Calu3 (cell line): ENCODE results near the gene SPX. TPM values are rescaled to one million over a fixed set of nuclear protein-coding genes. Genes with fewer than 3 reads are reported as not detected.

Source experiments
- BruUV-seq: library from RNA; stranded (reverse); fragments of 400-500 nt; replicated peaks from 2 replicates; lab custom pipeline; 2021; lab: Mats Ljungman, UMichigan
- CTCF ChIA-PET: fragments of 300-600 bp; sonication (Branson Sonifier 250); formaldehyde crosslinking; loops from one replicate; lab custom pipeline; 2022; ENCODE audit warnings: antibody characterized with exemption; lab: Charles Lee
- DNase-seq: peaks from one replicate; pipeline ENCODE4 v3.0.0; 2022
- H3K27ac Mint-ChIP-seq: one replicate; pipeline ENCODE4 v1.8.0; 2022; ENCODE audit warnings: mixed read lengths; ENCODE audit not compliant: unreplicated experiment
- H3K27me3 Mint-ChIP-seq: one replicate; pipeline ENCODE4 v1.8.0; 2022; ENCODE audit warnings: mixed read lengths; ENCODE audit not compliant: unreplicated experiment
- H3K36me3 Mint-ChIP-seq: one replicate; pipeline ENCODE4 v1.8.0; 2022; ENCODE audit warnings: mild to moderate bottlenecking, moderate library complexity, mixed read lengths; ENCODE audit not compliant: insufficient read depth, unreplicated experiment
- H3K4me1 Mint-ChIP-seq: one replicate; pipeline ENCODE4 v1.8.0; 2022; ENCODE audit warnings: mild to moderate bottlenecking, low read depth, mixed read lengths; ENCODE audit not compliant: unreplicated experiment
- H3K4me3 Mint-ChIP-seq: one replicate; pipeline ENCODE4 v1.8.0; 2022; ENCODE audit warnings: mild to moderate bottlenecking, low read depth, moderate library complexity, mixed read lengths; ENCODE audit not compliant: unreplicated experiment
- H3K9me3 Mint-ChIP-seq: one replicate; pipeline ENCODE4 v1.8.0; 2022; ENCODE audit warnings: low read depth, mixed read lengths; ENCODE audit not compliant: unreplicated experiment
- intact Hi-C: fragments of 100-400 bp; cut with micrococcal nuclease; formaldehyde crosslinking; loops from one replicate; pipeline ENCODE4 v1.10.0; 2022; ENCODE audit not compliant: unreplicated experiment
- total RNA-seq: library from RNA; stranded (reverse); gene quantifications from 2 replicates; pipeline ENCODE4 v1.2.3, GENCODE V29; 2022
- TF ChIP-seq, protein P1 (sequence below): fragments of 200-600 bp; IDR thresholded peaks from one replicate; pipeline ENCODE4 v1.8.0; 2022; ENCODE audit warnings: antibody characterized with exemption; ENCODE audit not compliant: unreplicated experiment

SPX gene
- total RNA-seq, 1 experiment from 2014 or later, result not detected

- TF ChIP-seq, protein P1, sequence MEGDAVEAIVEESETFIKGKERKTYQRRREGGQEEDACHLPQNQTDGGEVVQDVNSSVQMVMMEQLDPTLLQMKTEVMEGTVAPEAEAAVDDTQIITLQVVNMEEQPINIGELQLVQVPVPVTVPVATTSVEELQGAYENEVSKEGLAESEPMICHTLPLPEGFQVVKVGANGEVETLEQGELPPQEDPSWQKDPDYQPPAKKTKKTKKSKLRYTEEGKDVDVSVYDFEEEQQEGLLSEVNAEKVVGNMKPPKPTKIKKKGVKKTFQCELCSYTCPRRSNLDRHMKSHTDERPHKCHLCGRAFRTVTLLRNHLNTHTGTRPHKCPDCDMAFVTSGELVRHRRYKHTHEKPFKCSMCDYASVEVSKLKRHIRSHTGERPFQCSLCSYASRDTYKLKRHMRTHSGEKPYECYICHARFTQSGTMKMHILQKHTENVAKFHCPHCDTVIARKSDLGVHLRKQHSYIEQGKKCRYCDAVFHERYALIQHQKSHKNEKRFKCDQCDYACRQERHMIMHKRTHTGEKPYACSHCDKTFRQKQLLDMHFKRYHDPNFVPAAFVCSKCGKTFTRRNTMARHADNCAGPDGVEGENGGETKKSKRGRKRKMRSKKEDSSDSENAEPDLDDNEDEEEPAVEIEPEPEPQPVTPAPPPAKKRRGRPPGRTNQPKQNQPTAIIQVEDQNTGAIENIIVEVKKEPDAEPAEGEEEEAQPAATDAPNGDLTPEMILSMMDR, result no peak
- BruUV-seq, result no TSS peak
- DNase-seq, result no peak
- H3K36me3 Mint-ChIP-seq, result no peaks in the 10 kb centered on the region
- no peak overlapping the region for H3K4me3 Mint-ChIP-seq
- peaks cover 8% of the 10 kb centered on the region for H3K4me1 Mint-ChIP-seq
- intact Hi-C loops, result no loop called here
- CTCF ChIA-PET, result no interaction called here
- no peaks in the 10 kb centered on the region for H3K9me3 Mint-ChIP-seq
- H3K27me3 Mint-ChIP-seq, result no peaks in the 10 kb centered on the region
- H3K27ac Mint-ChIP-seq, result no peak overlapping the region
Observed at GRCh38 chr12:21547437-21547836, 21.3 kb downstream of the SPX start.

DNA sequence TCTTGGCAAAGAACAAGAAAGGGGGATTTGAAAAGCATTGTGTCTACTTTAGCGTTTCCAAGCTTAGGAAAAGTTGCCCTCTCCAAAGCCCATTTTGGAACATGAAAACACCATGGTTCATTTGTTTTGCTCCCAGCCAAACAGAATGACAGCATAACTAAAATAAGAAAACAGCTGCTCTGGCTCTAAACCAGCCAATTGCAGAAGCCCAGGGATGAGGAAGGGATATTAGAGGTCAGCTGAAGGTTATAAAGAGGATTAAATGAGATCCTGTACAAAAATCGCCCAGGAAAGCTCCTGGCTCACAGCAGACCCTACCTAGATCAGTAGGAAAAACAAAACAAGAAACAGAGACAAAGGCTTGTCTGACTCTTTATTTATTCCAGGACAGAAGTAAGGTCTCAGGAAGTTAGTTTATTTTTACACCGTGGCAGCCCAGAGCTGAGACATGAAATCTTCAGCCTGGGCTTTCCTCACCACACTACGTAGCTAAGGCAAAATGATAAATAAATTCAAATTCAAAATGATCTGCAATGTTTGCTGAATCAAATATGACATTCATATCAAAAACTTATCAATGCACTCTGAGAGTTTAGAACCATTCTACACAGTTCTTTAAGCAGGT lies 25.9 kb downstream of the SPX start:
- Mint-ChIP-seq H3K36me3 (no peaks in the 10 kb centered on the region), H3K4me1 (no peaks in the 10 kb centered on the region), H3K9me3 (no peaks in the 10 kb centered on the region), H3K27ac (no peak overlapping the region), H3K27me3 (no peaks in the 10 kb centered on the region), H3K4me3 (no peak overlapping the region)
- no peak for DNase-seq
- CTCF ChIA-PET, result no interaction called here
- BruUV-seq, result no TSS peak
- intact Hi-C loops, result no loop called here
- TF ChIP-seq, protein P1, result no peak

DNA sequence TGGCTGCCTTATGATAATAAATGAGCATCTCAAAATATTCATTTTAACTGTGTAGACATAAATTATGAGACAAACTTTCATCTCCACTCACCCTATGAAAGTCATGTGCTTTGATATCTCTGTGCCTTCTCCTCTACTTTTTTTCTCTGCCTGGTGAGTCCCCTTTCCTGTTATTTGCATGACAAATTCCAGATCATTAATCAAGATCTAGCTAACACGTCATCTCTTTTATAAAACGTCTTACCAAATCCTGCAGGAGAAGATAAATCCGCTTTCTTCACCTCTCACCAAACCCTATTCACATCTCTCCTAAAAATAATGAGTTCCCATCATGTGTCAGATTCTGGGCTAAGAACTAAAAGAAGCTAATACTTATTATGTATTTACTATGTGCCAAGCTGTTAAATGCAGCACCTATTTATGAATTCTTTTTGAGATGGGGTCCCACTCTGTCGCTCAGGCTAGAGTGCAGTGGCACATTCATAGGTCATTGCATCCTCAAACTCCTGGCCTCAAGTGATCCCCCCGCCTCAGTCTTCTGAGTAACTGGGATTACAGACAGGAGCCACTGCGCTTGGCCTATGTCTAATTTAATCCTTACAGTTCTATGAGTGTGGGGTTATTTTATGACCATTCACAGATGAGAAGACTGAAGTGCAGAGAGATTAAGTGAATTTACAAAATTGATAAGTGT lies 26.7 kb downstream of the SPX start:
- Mint-ChIP-seq H3K27me3 (no peaks in the 10 kb centered on the region), H3K36me3 (no peaks in the 10 kb centered on the region), H3K4me1 (no peaks in the 10 kb centered on the region), H3K4me3 (no peak overlapping the region), H3K9me3 (no peaks in the 10 kb centered on the region), H3K27ac (no peak overlapping the region)
- BruUV-seq, result no TSS peak
- TF ChIP-seq, protein P1, result no peak
- intact Hi-C loops, result no loop called here
- CTCF ChIA-PET, result no interaction called here
- no peak for DNase-seq

GRCh38 chr12:21553329-21553675 lies 27.2 kb downstream of the SPX start:
- H3K27ac Mint-ChIP-seq, result no peak overlapping the region
- H3K27me3 Mint-ChIP-seq, result no peaks in the 10 kb centered on the region
- no peaks in the 10 kb centered on the region for H3K36me3 Mint-ChIP-seq
- intact Hi-C loops, result no loop called here
- TF ChIP-seq, protein P1, result no peak
- DNase-seq, result no peak
- H3K4me3 Mint-ChIP-seq, result no peak overlapping the region
- CTCF ChIA-PET, result no interaction called here
- no peaks in the 10 kb centered on the region for H3K4me1 Mint-ChIP-seq
- H3K9me3 Mint-ChIP-seq, result no peaks in the 10 kb centered on the region
- no TSS peak for BruUV-seq
